ENCODE measurements around the gene TRIM42. TPM values are rescaled to one million over a fixed set of nuclear protein-coding genes. Genes with fewer than 3 reads are reported as not detected.

Gene TRIM42
- total RNA-seq, 1 donor from 2014 or later, result not detected

DNA sequence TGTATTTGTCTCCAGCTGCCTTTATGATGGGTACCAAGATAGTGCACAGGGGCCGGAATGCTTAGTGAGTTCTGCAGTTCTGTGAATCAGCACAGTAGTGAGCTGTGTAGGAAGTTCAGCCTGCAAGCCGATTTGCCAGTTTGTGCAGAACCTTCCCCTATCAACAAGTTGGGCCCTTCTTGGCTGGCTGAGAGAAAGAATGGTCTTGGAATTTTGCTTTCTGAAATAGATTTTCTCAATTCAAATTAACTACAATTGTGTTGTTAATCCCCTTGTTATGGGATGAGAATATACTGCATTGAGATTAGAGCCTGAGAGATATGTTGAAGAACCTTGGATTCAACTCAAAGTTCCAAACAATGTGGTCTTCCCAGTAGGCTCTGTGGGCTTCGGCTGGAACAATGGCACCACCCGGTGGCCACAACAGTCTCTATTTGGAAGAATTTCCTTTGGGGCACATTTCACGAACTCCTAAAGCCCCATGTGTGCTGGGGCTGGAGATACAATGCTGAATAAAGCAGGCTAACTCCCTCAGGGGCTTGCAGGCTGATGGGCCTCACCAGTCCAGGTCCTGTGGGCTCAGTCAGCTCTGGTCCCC is 59.1 kb downstream of the TRIM42 start:
- H3K36me3 Mint-ChIP-seq (ENCODE audit: low read depth, unreplicated experiment), result no peaks in the 10 kb centered on the region
- TF ChIP-seq CTCF (IDR thresholded peaks at IDR 0.05; ENCODE audit: unreplicated experiment), result peak; percentile 40
- no peak overlapping the region for H3K27ac Mint-ChIP-seq (ENCODE audit: unreplicated experiment)
- no peaks in the 10 kb centered on the region for H3K27me3 Mint-ChIP-seq (ENCODE audit: unreplicated experiment)
- H3K4me3 Mint-ChIP-seq (ENCODE audit: unreplicated experiment), result no peak overlapping the region
- peak; percentile 64 for DNase-seq (ENCODE audit: low spot score)
- H3K9me3 Mint-ChIP-seq (ENCODE audit: unreplicated experiment), result no peaks in the 10 kb centered on the region
- peaks cover 3% of the 10 kb centered on the region for H3K4me1 Mint-ChIP-seq (ENCODE audit: unreplicated experiment)

GRCh38 chr3:140742116-140742515 is 64.3 kb downstream of the TRIM42 start:
- TF ChIP-seq CTCF (IDR thresholded peaks at IDR 0.05; ENCODE audit: unreplicated experiment), result no peak
- Mint-ChIP-seq H3K36me3 (ENCODE audit: low read depth, unreplicated experiment) (no peaks in the 10 kb centered on the region), H3K27me3 (ENCODE audit: unreplicated experiment) (peaks cover 4% of the 10 kb centered on the region), H3K4me3 (ENCODE audit: unreplicated experiment) (no peak overlapping the region), H3K27ac (ENCODE audit: unreplicated experiment) (no peak overlapping the region), H3K9me3 (ENCODE audit: unreplicated experiment) (no peaks in the 10 kb centered on the region), H3K4me1 (ENCODE audit: unreplicated experiment) (peaks cover 3% of the 10 kb centered on the region)
- no peak for DNase-seq (ENCODE audit: low spot score)

- H3K4me3 Mint-ChIP-seq (ENCODE audit: unreplicated experiment), result no peak overlapping the region
- no peak overlapping the region for H3K27ac Mint-ChIP-seq (ENCODE audit: unreplicated experiment)
- peaks cover 3% of the 10 kb centered on the region for H3K27me3 Mint-ChIP-seq (ENCODE audit: unreplicated experiment)
- peaks cover 5% of the 10 kb centered on the region for H3K4me1 Mint-ChIP-seq (ENCODE audit: unreplicated experiment)
- no peaks in the 10 kb centered on the region for H3K9me3 Mint-ChIP-seq (ENCODE audit: unreplicated experiment)
- no peaks in the 10 kb centered on the region for H3K36me3 Mint-ChIP-seq (ENCODE audit: low read depth, unreplicated experiment)
- DNase-seq (ENCODE audit: low spot score), result no peak
- TF ChIP-seq CTCF (IDR thresholded peaks at IDR 0.05; ENCODE audit: unreplicated experiment), result no peak
These were observed 70.3 kb downstream of the TRIM42 start for GRCh38 chr3:140748171-140748570.

- H3K4me3 Mint-ChIP-seq (ENCODE audit: unreplicated experiment), result no peak overlapping the region
- H3K36me3 Mint-ChIP-seq (ENCODE audit: low read depth, unreplicated experiment), result no peaks in the 10 kb centered on the region
- no peaks in the 10 kb centered on the region for H3K9me3 Mint-ChIP-seq (ENCODE audit: unreplicated experiment)
- peaks cover 5% of the 10 kb centered on the region for H3K4me1 Mint-ChIP-seq (ENCODE audit: unreplicated experiment)
- H3K27me3 Mint-ChIP-seq (ENCODE audit: unreplicated experiment), result peaks cover 3% of the 10 kb centered on the region
- no peak for TF ChIP-seq CTCF (IDR thresholded peaks at IDR 0.05; ENCODE audit: unreplicated experiment)
- DNase-seq (ENCODE audit: low spot score), result no peak
- H3K27ac Mint-ChIP-seq (ENCODE audit: unreplicated experiment), result no peak overlapping the region
These were observed 71.0 kb downstream of the TRIM42 start for GRCh38 chr3:140748903-140749302.
